Upper lobe of right lung (tissue), 1 donor: ENCODE results near the gene OR1D5. TPM values are rescaled to one million over a fixed set of nuclear protein-coding genes. Genes with fewer than 3 reads are reported as not detected.

Experiments
- ATAC-seq: fragments of 200-7000 bp; cut with Tn5 transposase; one replicate; pipeline ENCODE4 v1.9.1; 2020; ENCODE audit warnings: mild to moderate bottlenecking, moderate library complexity
- DNase-seq: peaks from one replicate; pipeline ENCODE4 v3.0.0-alpha.2; 2020
- H3K27ac ChIP-seq: fragments of 200-600 bp; one replicate; pipeline ENCODE4 v1.8.0; 2022
- H3K27me3 ChIP-seq: fragments of 200-600 bp; one replicate; pipeline ENCODE4 v1.8.0; 2022; ENCODE audit warnings: mild to moderate bottlenecking
- H3K36me3 ChIP-seq: fragments of 200-600 bp; one replicate; pipeline ENCODE4 v1.8.0; 2022
- H3K4me1 ChIP-seq: fragments of 200-600 bp; one replicate; pipeline ENCODE4 v1.8.0; 2022
- H3K4me3 ChIP-seq: fragments of 200-600 bp; one replicate; pipeline ENCODE4 v1.8.0; 2022; ENCODE audit warnings: mild to moderate bottlenecking
- H3K9me3 ChIP-seq: fragments of 200-600 bp; one replicate; pipeline ENCODE4 v1.8.0; 2022
- CTCF ChIP-seq: fragments of 200-600 bp; IDR thresholded peaks from one replicate; pipeline ENCODE4 v1.8.0; 2022; ENCODE audit warnings: antibody characterized with exemption
- intact Hi-C: fragments of 100-400 bp; cut with DNase I; formaldehyde crosslinking; loops from one replicate; pipeline ENCODE4 v1.11.0; 2022
- total RNA-seq: library from RNA; stranded (reverse); fragmentation: NEBNext Ultra II Directional; extraction: Animal tissue kit (Norgen Biotek cat#: 25700); gene quantifications from one replicate; pipeline ENCODE4 v1.2.1, GENCODE V29; 2021
- donor health status: DM: no; HTN: yes; CAD: no; lungs with severe emphysema.

OR1D5 gene
- total RNA-seq, 1 donor from 2014 or later: not detected

- no peaks in the 10 kb centered on the region for H3K4me1 ChIP-seq
- H3K27me3 ChIP-seq: no peaks in the 10 kb centered on the region
- intact Hi-C loops: no loop called here
- H3K4me3 ChIP-seq: no peak overlapping the region
- no peak overlapping the region for H3K27ac ChIP-seq
- no peaks in the 10 kb centered on the region for H3K36me3 ChIP-seq
- ATAC-seq (no peak), DNase-seq (peak; percentile 25)
- no peak for TF ChIP-seq CTCF
- no peaks in the 10 kb centered on the region for H3K9me3 ChIP-seq
These were observed 34.0 kb downstream of the OR1D5 start for GRCh38 chr17:3029213-3029913.

GRCh38 chr17:3027786-3028532 is 35.4 kb downstream of the OR1D5 start:
- H3K4me3 ChIP-seq: no peak overlapping the region
- no peaks in the 10 kb centered on the region for H3K4me1 ChIP-seq
- no peaks in the 10 kb centered on the region for H3K36me3 ChIP-seq
- intact Hi-C loops: no loop called here
- H3K9me3 ChIP-seq: no peaks in the 10 kb centered on the region
- ATAC-seq (no peak), DNase-seq (peak; percentile 36)
- no peaks in the 10 kb centered on the region for H3K27me3 ChIP-seq
- H3K27ac ChIP-seq: no peak overlapping the region
- TF ChIP-seq CTCF: no peak

DNA sequence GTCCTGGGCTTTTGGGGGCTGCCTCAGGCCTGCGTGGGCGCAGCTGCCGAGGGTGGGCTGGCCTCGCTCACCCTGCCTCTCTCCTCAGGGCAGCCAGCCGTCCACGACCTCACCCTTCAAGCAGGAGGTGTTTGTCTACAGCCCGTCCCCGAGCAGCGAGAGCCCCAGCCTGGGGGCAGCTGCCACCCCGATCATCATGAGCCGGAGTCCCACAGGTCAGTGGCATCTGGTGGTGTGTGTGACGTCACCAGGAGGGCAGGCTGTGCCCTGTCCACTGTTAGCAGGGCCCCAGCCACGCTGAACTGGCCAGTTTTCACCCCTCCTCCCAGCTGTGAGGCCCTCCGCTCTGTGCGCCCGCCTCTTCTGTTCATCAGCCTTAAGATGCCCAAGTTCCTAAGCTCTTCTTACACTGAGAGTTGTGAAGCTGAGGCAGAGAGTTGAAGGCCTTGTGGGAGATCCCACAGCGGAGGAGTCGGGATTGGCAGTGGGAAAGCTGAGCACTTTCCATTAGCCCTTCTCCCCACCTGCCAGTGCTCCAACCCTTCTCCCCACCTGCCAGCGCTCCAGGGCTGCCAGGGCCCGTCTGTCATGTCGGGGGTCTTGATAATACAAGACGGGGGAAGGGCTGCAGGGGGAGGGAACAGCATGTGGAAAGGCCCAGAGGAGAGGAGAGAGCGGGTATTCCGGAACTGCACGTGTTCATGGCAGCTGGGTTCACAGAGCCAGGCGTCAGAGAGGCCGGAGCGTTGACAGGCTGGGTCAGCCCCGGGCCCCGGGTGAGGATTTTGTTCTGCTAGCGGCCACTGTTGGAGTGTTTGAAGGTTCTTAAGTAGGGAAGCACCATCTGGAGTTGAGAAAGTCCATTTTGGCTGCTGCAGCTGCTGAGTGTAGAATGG is 36.3 kb downstream of the OR1D5 start:
- intact Hi-C loops: no loop called here
- Histone ChIP-seq H3K9me3 (no peaks in the 10 kb centered on the region), H3K4me1 (no peaks in the 10 kb centered on the region), H3K27ac (no peak overlapping the region), H3K4me3 (no peak overlapping the region), H3K36me3 (no peaks in the 10 kb centered on the region), H3K27me3 (no peaks in the 10 kb centered on the region)
- peak; percentile 7 for ATAC-seq
- peak; percentile 53 for DNase-seq
- no peak for TF ChIP-seq CTCF

DNA sequence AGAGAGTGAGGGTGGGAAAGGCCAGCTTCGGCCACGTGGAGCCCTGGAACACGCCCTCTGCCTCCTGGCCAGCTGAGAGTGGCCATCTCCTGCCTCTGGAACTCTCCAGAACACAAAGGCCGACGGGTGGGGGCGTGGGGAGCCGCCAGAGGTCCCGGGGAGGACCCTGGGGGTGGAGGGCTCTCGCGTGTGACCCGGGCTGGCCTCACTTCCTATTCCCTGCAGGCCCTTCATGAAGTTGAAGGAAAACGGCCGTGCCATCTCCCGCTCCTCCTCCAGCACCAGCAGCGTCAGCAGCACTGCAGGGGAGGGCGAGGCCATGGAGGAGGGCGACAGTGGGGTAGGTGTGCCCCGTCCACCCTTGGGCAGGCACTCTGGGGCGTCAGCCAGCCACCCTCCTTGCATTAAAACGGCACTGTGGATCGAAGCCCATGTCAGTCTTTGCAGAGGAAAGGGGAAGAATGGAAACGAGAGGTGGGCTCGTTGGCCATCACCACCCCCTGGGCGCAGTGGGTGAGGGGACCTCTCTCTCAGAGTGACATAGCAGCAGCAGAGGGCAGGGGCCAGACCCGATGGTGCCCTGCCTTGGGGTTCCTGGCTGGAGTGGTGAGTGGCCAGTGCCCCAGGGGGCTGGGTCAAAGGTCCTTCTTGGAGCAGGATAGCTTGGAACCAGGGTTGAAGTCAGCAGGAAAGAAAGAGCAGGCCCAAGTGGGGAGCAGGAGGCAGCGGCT is 37.1 kb downstream of the OR1D5 start:
- intact Hi-C loops: no loop called here
- H3K27ac ChIP-seq: no peak overlapping the region

More for the DNA sequence above, 37.1 kb downstream of the OR1D5 start:
- DNase-seq (peak; percentile 56), ATAC-seq (peak; percentile 7)
- Histone ChIP-seq H3K9me3 (no peaks in the 10 kb centered on the region), H3K4me1 (no peaks in the 10 kb centered on the region), H3K36me3 (no peaks in the 10 kb centered on the region), H3K4me3 (no peak overlapping the region), H3K27me3 (no peaks in the 10 kb centered on the region)
- TF ChIP-seq CTCF: no peak
